Measurements from ENCODE around the gene FARP2. TPM values are rescaled to one million over a fixed set of nuclear protein-coding genes. Genes with fewer than 3 reads are reported as not detected.

Gene FARP2
- total and polyA plus RNA-seq, 4 donors, result 5.8 to 30.9 (median 14.3) TPM

DNA sequence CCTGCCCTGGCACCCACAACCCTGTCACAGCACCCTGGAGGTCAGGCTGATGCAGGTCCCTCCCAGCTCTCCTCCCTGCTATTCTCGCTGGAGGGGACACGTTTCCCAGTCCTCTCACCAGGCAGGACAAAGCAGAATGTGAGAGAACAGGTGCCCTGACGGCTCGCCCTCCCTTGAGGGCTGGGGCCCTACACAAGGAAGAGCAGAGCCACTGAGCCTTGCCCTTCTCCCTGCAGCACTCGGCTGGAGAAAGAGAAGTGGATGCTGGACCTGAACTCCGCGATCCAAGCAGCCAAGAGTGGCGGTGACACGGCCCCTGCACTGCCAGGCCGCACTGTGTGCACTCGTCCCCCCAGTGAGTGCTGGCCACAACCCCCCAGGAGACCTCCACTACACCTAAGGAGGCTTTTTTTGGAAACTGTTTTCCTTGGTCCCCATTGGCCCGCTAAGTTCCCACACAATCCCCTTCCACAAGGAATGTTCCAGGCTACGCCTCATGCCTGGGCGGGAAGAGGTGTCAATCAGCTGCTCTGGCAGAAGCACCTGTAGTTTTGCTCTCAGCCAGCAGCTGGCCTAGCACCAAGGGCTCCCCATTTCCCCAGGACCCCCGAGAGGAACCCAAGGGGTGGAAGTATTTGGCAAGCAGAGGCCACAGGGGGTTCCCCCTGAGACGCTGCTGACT, 134.9 kb downstream of the FARP2 start:
- DNase-seq (ENCODE audit: low spot score), result no peak
- Histone ChIP-seq H3K27me3 (ENCODE audit: control insufficient read depth in 4 of 4, insufficient read depth in 4 of 4, low read length in 3 of 4) (no peaks in the 10 kb centered on the region), H3K27ac (ENCODE audit: low read depth in 1 of 2, low read length in 2 of 2) (no peak overlapping the region), H3K9ac (ENCODE audit: low read depth in 1 of 2, low read length in 2 of 2) (no peak overlapping the region), H3K4me1 (ENCODE audit: control insufficient read depth in 4 of 4, insufficient read depth in 4 of 4, low read length in 3 of 4) (no peaks in the 10 kb centered on the region), H3K36me3 (ENCODE audit: control insufficient read depth in 4 of 4, insufficient read depth in 3 of 4, low read depth in 1 of 4, low read length in 3 of 4) (peaks cover 9 to 57% (median 24%) of the 10 kb centered on the region in 4 donors), H3K9me3 (ENCODE audit: control insufficient read depth in 4 of 4, low read length in 3 of 4) (no peaks in the 10 kb centered on the region), H3K4me3 (ENCODE audit: low read depth in 1 of 3, low read length in 3 of 3) (no peak overlapping the region)
- 91% methylated on average over 16 of the region's 16 CpGs for WGBS
- no peak for TF ChIP-seq HNF4G (IDR thresholded peaks at IDR 0.05)
- TF ChIP-seq, protein P1, sequence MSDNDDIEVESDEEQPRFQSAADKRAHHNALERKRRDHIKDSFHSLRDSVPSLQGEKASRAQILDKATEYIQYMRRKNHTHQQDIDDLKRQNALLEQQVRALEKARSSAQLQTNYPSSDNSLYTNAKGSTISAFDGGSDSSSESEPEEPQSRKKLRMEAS (IDR thresholded peaks at IDR 0.05), result no peak
- no peak for TF ChIP-seq EGR1 (IDR thresholded peaks at IDR 0.05; ENCODE audit: low read depth in 2 of 2)
- TF ChIP-seq JUND (IDR thresholded peaks at IDR 0.05), result no peak
- TF ChIP-seq, protein P2, sequence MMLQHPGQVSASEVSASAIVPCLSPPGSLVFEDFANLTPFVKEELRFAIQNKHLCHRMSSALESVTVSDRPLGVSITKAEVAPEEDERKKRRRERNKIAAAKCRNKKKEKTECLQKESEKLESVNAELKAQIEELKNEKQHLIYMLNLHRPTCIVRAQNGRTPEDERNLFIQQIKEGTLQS (IDR thresholded peaks at IDR 0.05), result no peak
- TF ChIP-seq RXRA (IDR thresholded peaks at IDR 0.05), result no peak
- no peak for TF ChIP-seq SP1 (IDR thresholded peaks at IDR 0.05)
- TF ChIP-seq, protein P3, sequence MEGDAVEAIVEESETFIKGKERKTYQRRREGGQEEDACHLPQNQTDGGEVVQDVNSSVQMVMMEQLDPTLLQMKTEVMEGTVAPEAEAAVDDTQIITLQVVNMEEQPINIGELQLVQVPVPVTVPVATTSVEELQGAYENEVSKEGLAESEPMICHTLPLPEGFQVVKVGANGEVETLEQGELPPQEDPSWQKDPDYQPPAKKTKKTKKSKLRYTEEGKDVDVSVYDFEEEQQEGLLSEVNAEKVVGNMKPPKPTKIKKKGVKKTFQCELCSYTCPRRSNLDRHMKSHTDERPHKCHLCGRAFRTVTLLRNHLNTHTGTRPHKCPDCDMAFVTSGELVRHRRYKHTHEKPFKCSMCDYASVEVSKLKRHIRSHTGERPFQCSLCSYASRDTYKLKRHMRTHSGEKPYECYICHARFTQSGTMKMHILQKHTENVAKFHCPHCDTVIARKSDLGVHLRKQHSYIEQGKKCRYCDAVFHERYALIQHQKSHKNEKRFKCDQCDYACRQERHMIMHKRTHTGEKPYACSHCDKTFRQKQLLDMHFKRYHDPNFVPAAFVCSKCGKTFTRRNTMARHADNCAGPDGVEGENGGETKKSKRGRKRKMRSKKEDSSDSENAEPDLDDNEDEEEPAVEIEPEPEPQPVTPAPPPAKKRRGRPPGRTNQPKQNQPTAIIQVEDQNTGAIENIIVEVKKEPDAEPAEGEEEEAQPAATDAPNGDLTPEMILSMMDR (IDR thresholded peaks at IDR 0.05; ENCODE audit: low read depth, low read length, missing input control), result no peak
- TF ChIP-seq NR2F2 (IDR thresholded peaks at IDR 0.05), result no peak
- TF ChIP-seq, protein P4, sequence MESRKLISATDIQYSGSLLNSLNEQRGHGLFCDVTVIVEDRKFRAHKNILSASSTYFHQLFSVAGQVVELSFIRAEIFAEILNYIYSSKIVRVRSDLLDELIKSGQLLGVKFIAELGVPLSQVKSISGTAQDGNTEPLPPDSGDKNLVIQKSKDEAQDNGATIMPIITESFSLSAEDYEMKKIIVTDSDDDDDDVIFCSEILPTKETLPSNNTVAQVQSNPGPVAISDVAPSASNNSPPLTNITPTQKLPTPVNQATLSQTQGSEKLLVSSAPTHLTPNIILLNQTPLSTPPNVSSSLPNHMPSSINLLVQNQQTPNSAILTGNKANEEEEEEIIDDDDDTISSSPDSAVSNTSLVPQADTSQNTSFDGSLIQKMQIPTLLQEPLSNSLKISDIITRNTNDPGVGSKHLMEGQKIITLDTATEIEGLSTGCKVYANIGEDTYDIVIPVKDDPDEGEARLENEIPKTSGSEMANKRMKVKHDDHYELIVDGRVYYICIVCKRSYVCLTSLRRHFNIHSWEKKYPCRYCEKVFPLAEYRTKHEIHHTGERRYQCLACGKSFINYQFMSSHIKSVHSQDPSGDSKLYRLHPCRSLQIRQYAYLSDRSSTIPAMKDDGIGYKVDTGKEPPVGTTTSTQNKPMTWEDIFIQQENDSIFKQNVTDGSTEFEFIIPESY (IDR thresholded peaks at IDR 0.05), result no peak
- no peak for TF ChIP-seq FOXA2 (IDR thresholded peaks at IDR 0.05)

DNA sequence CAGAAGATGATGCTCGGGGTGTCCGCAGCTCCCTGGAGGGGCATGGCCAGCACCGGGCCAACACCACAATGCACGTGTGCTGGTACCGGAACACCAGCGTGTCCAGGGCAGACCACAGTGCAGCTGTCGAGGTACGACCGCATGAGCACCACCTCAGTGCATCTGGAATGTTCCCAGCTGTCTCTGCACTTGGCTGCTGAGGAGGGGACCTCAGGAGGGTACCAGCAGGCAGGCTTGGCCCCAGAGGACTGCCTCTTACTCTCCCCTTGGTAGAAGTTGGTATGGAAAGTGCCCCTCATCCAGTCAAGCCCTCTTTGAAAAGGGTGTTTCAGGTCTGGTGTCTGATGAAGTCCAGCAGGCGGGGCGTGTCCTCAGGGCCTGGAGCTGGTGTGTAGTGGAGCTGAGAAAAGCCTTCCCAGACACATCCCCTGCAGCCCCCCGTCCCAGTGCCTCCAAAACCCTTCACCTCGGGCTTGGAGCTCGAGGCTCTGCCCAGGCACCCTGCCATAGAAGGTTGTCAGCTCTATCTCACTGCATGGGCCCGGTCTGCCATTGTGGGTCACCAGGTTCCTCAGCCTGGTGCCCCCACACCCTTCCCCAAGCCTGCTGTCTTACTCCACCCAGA, 135.6 kb downstream of the FARP2 start:
- H3K27ac ChIP-seq (ENCODE audit: low read depth in 1 of 2, low read length in 2 of 2), result no peak overlapping the region
- H3K27me3 ChIP-seq (ENCODE audit: control insufficient read depth in 4 of 4, insufficient read depth in 4 of 4, low read length in 3 of 4), result no peaks in the 10 kb centered on the region
- DNase-seq (ENCODE audit: low spot score), result no peak
- H3K9me3 ChIP-seq (ENCODE audit: control insufficient read depth in 4 of 4, low read length in 3 of 4), result no peaks in the 10 kb centered on the region
- 93% methylated on average over 15 of the region's 15 CpGs for WGBS
- no peaks in the 10 kb centered on the region for H3K4me1 ChIP-seq (ENCODE audit: control insufficient read depth in 4 of 4, insufficient read depth in 4 of 4, low read length in 3 of 4)
- no peak overlapping the region for H3K9ac ChIP-seq (ENCODE audit: low read depth in 1 of 2, low read length in 2 of 2)
- H3K36me3 ChIP-seq (ENCODE audit: control insufficient read depth in 4 of 4, insufficient read depth in 3 of 4, low read depth in 1 of 4, low read length in 3 of 4), result peaks cover 10 to 61% (median 25%) of the 10 kb centered on the region in 4 donors
- H3K4me3 ChIP-seq (ENCODE audit: low read depth in 1 of 3, low read length in 3 of 3), result no peak overlapping the region
- TF ChIP-seq, protein P4 (IDR thresholded peaks at IDR 0.05), result no peak
- no peak for TF ChIP-seq GABPA (IDR thresholded peaks at IDR 0.05 in 1 of 2, conservative IDR thresholded peaks at IDR 0.05 in 1 of 2)
- TF ChIP-seq, protein P2 (IDR thresholded peaks at IDR 0.05), result no peak
- TF ChIP-seq, protein P3 (IDR thresholded peaks at IDR 0.05; ENCODE audit: low read depth, low read length, missing input control), result no peak
- TF ChIP-seq FOXA2 (IDR thresholded peaks at IDR 0.05), result no peak
- no peak for TF ChIP-seq RXRA (IDR thresholded peaks at IDR 0.05)
- TF ChIP-seq SP1 (IDR thresholded peaks at IDR 0.05), result no peak
- TF ChIP-seq YY1 (IDR thresholded peaks at IDR 0.05), result no peak
- no peak for TF ChIP-seq RAD21 (IDR thresholded peaks at IDR 0.05)
- no peak for TF ChIP-seq HNF4G (IDR thresholded peaks at IDR 0.05)
- TF ChIP-seq, protein P5, sequence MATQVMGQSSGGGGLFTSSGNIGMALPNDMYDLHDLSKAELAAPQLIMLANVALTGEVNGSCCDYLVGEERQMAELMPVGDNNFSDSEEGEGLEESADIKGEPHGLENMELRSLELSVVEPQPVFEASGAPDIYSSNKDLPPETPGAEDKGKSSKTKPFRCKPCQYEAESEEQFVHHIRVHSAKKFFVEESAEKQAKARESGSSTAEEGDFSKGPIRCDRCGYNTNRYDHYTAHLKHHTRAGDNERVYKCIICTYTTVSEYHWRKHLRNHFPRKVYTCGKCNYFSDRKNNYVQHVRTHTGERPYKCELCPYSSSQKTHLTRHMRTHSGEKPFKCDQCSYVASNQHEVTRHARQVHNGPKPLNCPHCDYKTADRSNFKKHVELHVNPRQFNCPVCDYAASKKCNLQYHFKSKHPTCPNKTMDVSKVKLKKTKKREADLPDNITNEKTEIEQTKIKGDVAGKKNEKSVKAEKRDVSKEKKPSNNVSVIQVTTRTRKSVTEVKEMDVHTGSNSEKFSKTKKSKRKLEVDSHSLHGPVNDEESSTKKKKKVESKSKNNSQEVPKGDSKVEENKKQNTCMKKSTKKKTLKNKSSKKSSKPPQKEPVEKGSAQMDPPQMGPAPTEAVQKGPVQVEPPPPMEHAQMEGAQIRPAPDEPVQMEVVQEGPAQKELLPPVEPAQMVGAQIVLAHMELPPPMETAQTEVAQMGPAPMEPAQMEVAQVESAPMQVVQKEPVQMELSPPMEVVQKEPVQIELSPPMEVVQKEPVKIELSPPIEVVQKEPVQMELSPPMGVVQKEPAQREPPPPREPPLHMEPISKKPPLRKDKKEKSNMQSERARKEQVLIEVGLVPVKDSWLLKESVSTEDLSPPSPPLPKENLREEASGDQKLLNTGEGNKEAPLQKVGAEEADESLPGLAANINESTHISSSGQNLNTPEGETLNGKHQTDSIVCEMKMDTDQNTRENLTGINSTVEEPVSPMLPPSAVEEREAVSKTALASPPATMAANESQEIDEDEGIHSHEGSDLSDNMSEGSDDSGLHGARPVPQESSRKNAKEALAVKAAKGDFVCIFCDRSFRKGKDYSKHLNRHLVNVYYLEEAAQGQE (IDR thresholded peaks at IDR 0.05), result no peak
- no peak for TF ChIP-seq EGR1 (IDR thresholded peaks at IDR 0.05; ENCODE audit: low read depth in 2 of 2)
- TF ChIP-seq FOXA1 (IDR thresholded peaks at IDR 0.05), result no peak

Data from liver (tissue), 9 donors.